Measurements from ENCODE around the gene CPNE9. TPM values are rescaled to one million over a fixed set of nuclear protein-coding genes. Genes with fewer than 3 reads are reported as not detected.

CPNE9 gene
- total RNA-seq, 1 experiment from 2014 or later, result 3.5 TPM

GRCh38 chr3:9729419-9729818 lies 25.8 kb downstream of the CPNE9 start:
- no CpG with 5 or more reads among the region's 10 CpGs for WGBS (ENCODE audit: extremely low coverage, insufficient read length, low lambda C conversion rate)

More at GRCh38 chr3:9729419-9729818, 25.8 kb downstream of the CPNE9 start:
- Histone ChIP-seq H4K5ac (ENCODE audit: insufficient read length, low read depth, low read length) (no peak overlapping the region), H4K91ac (ENCODE audit: insufficient read length, low read depth, low read length) (no peak overlapping the region), H3K4me2 (ENCODE audit: insufficient read depth, insufficient read length, low read length) (no peak overlapping the region), H3K79me1 (ENCODE audit: insufficient read depth, low read depth, low read length, poor library complexity, severe bottlenecking) (peaks cover 4% of the 10 kb centered on the region), H2BK15ac (ENCODE audit: low read depth, low read length) (no peak overlapping the region), H2BK20ac (ENCODE audit: low read depth, low read length, poor library complexity, severe bottlenecking) (no peak overlapping the region), H4K20me1 (ENCODE audit: control insufficient read depth, insufficient read depth, insufficient read length) (peaks cover 2% of the 10 kb centered on the region), H3K27ac (ENCODE audit: insufficient read length, low read depth, low read length) (no peak overlapping the region), H3K9ac (ENCODE audit: extremely low read depth, insufficient read length, low read length) (no peak overlapping the region), H3K23ac (ENCODE audit: insufficient read length, low read depth, low read length) (no peak overlapping the region), H3K56ac (ENCODE audit: insufficient read length, low read depth, low read length) (no peak overlapping the region), H3K18ac (ENCODE audit: insufficient read length, low read depth, low read length) (no peak overlapping the region), H3K14ac (ENCODE audit: insufficient read depth, low read length) (no peak overlapping the region), H2BK120ac (ENCODE audit: low read depth, low read length, poor library complexity, severe bottlenecking) (no peak overlapping the region), H4K8ac (replicated peaks; ENCODE audit: insufficient read length, low read depth, low read length) (no peak overlapping the region), H3K4ac (ENCODE audit: low read depth, low read length) (no peak overlapping the region), H3K23me2 (ENCODE audit: insufficient read length, low read depth, low read length, poor library complexity, severe bottlenecking) (peaks cover 14% of the 10 kb centered on the region), H3K79me2 (ENCODE audit: insufficient read depth, low read length) (peaks cover 13% of the 10 kb centered on the region; the same call in 1 of the 2 replicates), H3K4me1 (ENCODE audit: insufficient read depth, low read length) (no peaks in the 10 kb centered on the region), H2BK5ac (ENCODE audit: insufficient read length, low read length) (no peak overlapping the region), H2AK5ac (ENCODE audit: insufficient read length, low read length) (no peak overlapping the region), H2BK12ac (ENCODE audit: insufficient read length, low read depth, low read length) (no peak overlapping the region), H3K27me3 (ENCODE audit: insufficient read depth, low read length) (no peaks in the 10 kb centered on the region), H2AFZ (ENCODE audit: low read length) (no peak overlapping the region), H3K9me3 (ENCODE audit: control insufficient read depth, low read depth, low read length) (no peaks in the 10 kb centered on the region), H3T11ph (ENCODE audit: low read length) (no peak overlapping the region)
- Mint-ChIP-seq H3K4me1 (peaks cover 25 to 33% of the 10 kb centered on the region in 2 experiments), H3K27me3 (ENCODE audit: low read depth) (no peaks in the 10 kb centered on the region), H3K36me3 (ENCODE audit: insufficient read depth in 1 of 3, low read depth in 3 of 3) (peaks cover 2 to 13% (median 8%) of the 10 kb centered on the region in 3 experiments; a peak in 5 of 7 replicates), H3K4me3 (no peak overlapping the region), H3K9me3 (no peaks in the 10 kb centered on the region; a peak in 1 of 5 replicates), H3K27ac (no peak overlapping the region)
- DNase-seq, result no peak
- TF ChIP-seq CTCF (conservative IDR thresholded peaks at IDR 0.05), result no peak

Measured in H9 (cell line).